Adrenal gland (tissue), 12 donors: ENCODE measurements around the gene RIC3. TPM values are rescaled to one million over a fixed set of nuclear protein-coding genes. Genes with fewer than 3 reads are reported as not detected.

ENCODE experiments used
- DNase-seq, 7 donors: peaks; one replicate each; pipeline ENCODE4 v3.0.0-alpha.2; 2019 to 2020
- H3K27ac ChIP-seq, 5 donors: fragments of 200-600 bp; sonication (generic) in 4 of 5; 1 replicate in 3 of 5; 2 replicates in 2 of 5; pipeline versions ENCODE4 v1.5.1 to v1.8.0; 2016 to 2020; ENCODE audit warnings: mild to moderate bottlenecking in 1 of 5
- H3K27me3 ChIP-seq: fragments of 200-600 bp; 2 replicates; pipeline ENCODE4 v1.8.0; 2021
- H3K36me3 ChIP-seq, 2 donors: fragments of 200-600 bp; replicated peaks in 1 of 2; 1 replicate in 1 of 2; 2 replicates in 1 of 2; pipeline versions ENCODE4 v1.5.1 to v1.8.0; 2018 to 2022
- H3K4me1 ChIP-seq, 2 donors: fragments of 200-600 bp; replicated peaks in 1 of 2; 1 replicate in 1 of 2; 2 replicates in 1 of 2; pipeline versions ENCODE4 v1.5.1 to v1.8.0; 2018 to 2021
- H3K4me3 ChIP-seq, 4 donors: fragments of 200-600 bp; sonication (generic) in 3 of 4; one replicate each; pipeline ENCODE4 v1.5.1; 2016 to 2018
- H3K9me3 ChIP-seq, 3 donors: fragments of 200-600 bp; sonication (generic) in 1 of 3; replicated peaks in 1 of 3; 1 replicate in 2 of 3; 2 replicates in 1 of 3; pipeline versions ENCODE4 v1.5.1 to v1.8.0; 2016 to 2021
- POLR2A ChIP-seq, 2 donors: fragments of 450-650 bp; IDR thresholded peaks; one replicate each; pipeline ENCODE4 v1.6.1; 2017; ENCODE audit warnings: antibody characterized with exemption in 2 of 2, mild to moderate bottlenecking in 2 of 2, moderate library complexity in 1 of 2
- WGBS, 4 donors: extraction: QIAGEN DNeasy Blood & Tissue Kit in 2 of 4; methylation state at CpG; one replicate each; pipeline versions ENCODE4 v1.1.5 to v1.1.7; 2013 to 2017; 5-methylcytosine and 5-hydroxymethylcytosine counted together
- intact Hi-C, 2 donors: fragments of 100-400 bp; cut with DNase I; formaldehyde crosslinking; loops; one replicate each; pipeline versions ENCODE4 v1.14.1 to v1.15.0; 2022 to 2023
- polyA plus RNA-seq, 3 donors: library from polyadenylated mRNA; stranded (reverse); fragments of 200-250 nt in 2 of 3; fragments of 350-450 nt in 1 of 3; fragmentation: Illumina TruSeq in 1 of 3; extraction: RNeasy Lipid Tissue Mini Kit (QIAGEN cat#74804) in 1 of 3; gene quantifications; one replicate each; pipeline ENCODE4 v1.2.3, GENCODE V29; 2013 to 2014
- total RNA-seq, 9 donors: library from RNA; depleted of rRNA in 4 of 9; stranded (reverse); fragments of >200 nt in 4 of 9; fragments of 120-200 nt in 1 of 9; fragmentation: NEBNext Ultra II Directional in 1 of 9; extraction: Animal tissue kit (Norgen Biotek cat#: 25700) in 1 of 9; gene quantifications; one replicate each; pipeline versions ENCODE4 v1.1.0 to v1.2.4, GENCODE V29; 2013 to 2023
- TF ChIP-seq, protein P1 (sequence below), 6 experiments: fragments of 450-650 bp in 4 of 6; fragments of 200-600 bp in 2 of 6; sonication (generic) in 1 of 6; IDR thresholded peaks; 1 replicate in 5 of 6; 2 replicates in 1 of 6; pipeline versions ENCODE4 v1.5.1 to v1.8.0; 2016 to 2021; ENCODE audit warnings: antibody characterized with exemption in 6 of 6, mild to moderate bottlenecking in 2 of 6, moderate library complexity in 1 of 6
- donor health status: healthy with polysubstance abuse.
- donor health status: Bipolar disorder and iron deficiency.
- donor health status: DM: yes; HTN: yes; CAD: no.
- donor health status: DM: no; HTN: no; CAD: no.
- donor health status: DM: no; HTN: no; CAD: no.
- donor health status: DM: yes; HTN: yes; CAD: no.

Gene RIC3
- total and polyA plus RNA-seq, 12 donors = 11.0 to 45.5 (median 29.4) TPM

- 75 to 100% (median 99%) methylated on average over 1 to 3 of the region's 3 CpGs for WGBS, 4 donors
- TF ChIP-seq POLR2A (IDR thresholded peaks at IDR 0.05) = no peak
- TF ChIP-seq, protein P1, sequence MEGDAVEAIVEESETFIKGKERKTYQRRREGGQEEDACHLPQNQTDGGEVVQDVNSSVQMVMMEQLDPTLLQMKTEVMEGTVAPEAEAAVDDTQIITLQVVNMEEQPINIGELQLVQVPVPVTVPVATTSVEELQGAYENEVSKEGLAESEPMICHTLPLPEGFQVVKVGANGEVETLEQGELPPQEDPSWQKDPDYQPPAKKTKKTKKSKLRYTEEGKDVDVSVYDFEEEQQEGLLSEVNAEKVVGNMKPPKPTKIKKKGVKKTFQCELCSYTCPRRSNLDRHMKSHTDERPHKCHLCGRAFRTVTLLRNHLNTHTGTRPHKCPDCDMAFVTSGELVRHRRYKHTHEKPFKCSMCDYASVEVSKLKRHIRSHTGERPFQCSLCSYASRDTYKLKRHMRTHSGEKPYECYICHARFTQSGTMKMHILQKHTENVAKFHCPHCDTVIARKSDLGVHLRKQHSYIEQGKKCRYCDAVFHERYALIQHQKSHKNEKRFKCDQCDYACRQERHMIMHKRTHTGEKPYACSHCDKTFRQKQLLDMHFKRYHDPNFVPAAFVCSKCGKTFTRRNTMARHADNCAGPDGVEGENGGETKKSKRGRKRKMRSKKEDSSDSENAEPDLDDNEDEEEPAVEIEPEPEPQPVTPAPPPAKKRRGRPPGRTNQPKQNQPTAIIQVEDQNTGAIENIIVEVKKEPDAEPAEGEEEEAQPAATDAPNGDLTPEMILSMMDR (IDR thresholded peaks at IDR 0.05) = no peak
- Histone ChIP-seq H3K27ac (no peak overlapping the region), H3K36me3 (no peaks in the 10 kb centered on the region), H3K9me3 (no peaks in the 10 kb centered on the region), H3K4me3 (no peak overlapping the region), H3K27me3 (no peaks in the 10 kb centered on the region), H3K4me1 (peaks cover 22 to 44% of the 10 kb centered on the region in 2 donors)
- DNase-seq = peak in 1 of 7 donors; percentile 11
- intact Hi-C loops = no loop called here
Measured at GRCh38 chr11:8060146-8060719, 108.6 kb downstream of the RIC3 start.

GRCh38 chr11:8059571-8060011 lies 109.2 kb downstream of the RIC3 start:
- no peaks in the 10 kb centered on the region for H3K27me3 ChIP-seq
- intact Hi-C loops = no loop called here
- peaks cover 22 to 44% of the 10 kb centered on the region in 2 donors for H3K4me1 ChIP-seq
- H3K9me3 ChIP-seq = no peaks in the 10 kb centered on the region
- no peak overlapping the region for H3K27ac ChIP-seq
- H3K36me3 ChIP-seq = no peaks in the 10 kb centered on the region
- H3K4me3 ChIP-seq = no peak overlapping the region
- TF ChIP-seq, protein P1 (IDR thresholded peaks at IDR 0.05) = no peak
- TF ChIP-seq POLR2A (IDR thresholded peaks at IDR 0.05) = no peak
- peak in 2 of 7 donors; percentile 18 to 23 for DNase-seq
- WGBS, 4 donors = 55 to 60% (median 58%) methylated on average over 10 of the region's 10 CpGs

DNA sequence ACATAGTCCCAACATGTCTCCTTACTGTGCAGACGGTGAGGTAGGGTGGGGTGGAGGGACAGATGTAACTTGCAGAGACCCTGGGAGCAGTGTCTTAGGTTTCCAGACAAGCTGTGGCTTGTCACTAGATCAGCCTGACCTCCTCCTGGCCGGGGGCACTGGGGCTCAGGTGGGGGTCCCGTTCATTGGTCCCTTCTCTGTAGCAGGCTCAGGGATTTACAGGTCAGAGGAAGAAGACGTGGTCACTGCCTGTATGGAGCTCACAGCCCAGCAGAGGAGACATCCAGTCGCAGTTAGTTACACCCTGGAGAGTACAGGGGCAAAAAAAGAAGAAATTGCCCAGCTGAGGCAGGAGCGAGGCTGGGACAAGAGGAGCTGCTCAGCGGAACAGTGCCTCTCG lies 109.8 kb downstream of the RIC3 start:
- no peaks in the 10 kb centered on the region for H3K36me3 ChIP-seq
- no peak overlapping the region for H3K27ac ChIP-seq
- intact Hi-C loops = no loop called here
- peaks cover 22 to 42% of the 10 kb centered on the region in 2 donors for H3K4me1 ChIP-seq
- TF ChIP-seq POLR2A (IDR thresholded peaks at IDR 0.05) = no peak
- TF ChIP-seq, protein P1 (IDR thresholded peaks at IDR 0.05) = no peak
- H3K27me3 ChIP-seq = no peaks in the 10 kb centered on the region
- 88 to 99% (median 89%) methylated on average over 6 to 8 of the region's 8 CpGs for WGBS, 4 donors
- peak in 2 of 7 donors; percentile 15 to 45 for DNase-seq
- H3K4me3 ChIP-seq = no peak overlapping the region
- no peaks in the 10 kb centered on the region for H3K9me3 ChIP-seq

DNA sequence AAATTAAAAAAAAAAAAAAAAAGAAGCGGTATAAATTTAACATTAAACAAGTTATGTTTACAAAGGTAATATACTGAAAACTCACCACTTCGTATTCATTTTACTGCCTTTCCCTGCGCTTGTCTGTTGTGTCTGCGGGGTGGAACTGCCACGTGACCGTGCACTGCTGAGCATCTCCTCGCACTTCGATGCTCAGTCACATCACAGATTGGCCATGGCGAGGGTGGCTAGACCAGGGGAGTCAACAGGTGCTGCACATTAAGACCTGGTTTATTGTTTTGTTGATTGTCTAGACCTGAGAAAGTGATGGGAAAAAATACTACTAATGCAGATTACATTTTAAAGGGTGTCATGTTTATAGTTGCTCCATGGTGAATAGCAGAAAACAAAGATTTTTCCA lies 110.6 kb downstream of the RIC3 start:
- 95 to 98% (median 97%) methylated on average over 9 of the region's 9 CpGs for WGBS, 4 donors
- H3K27ac ChIP-seq = no peak overlapping the region

More for the DNA sequence above, 110.6 kb downstream of the RIC3 start:
- no peaks in the 10 kb centered on the region for H3K27me3 ChIP-seq
- DNase-seq = peak in 1 of 7 donors; percentile 9
- TF ChIP-seq, protein P1 (IDR thresholded peaks at IDR 0.05) = no peak
- no peak for TF ChIP-seq POLR2A (IDR thresholded peaks at IDR 0.05)
- intact Hi-C loops = no loop called here
- no peaks in the 10 kb centered on the region for H3K36me3 ChIP-seq
- H3K4me3 ChIP-seq = no peak overlapping the region
- peaks cover 15 to 34% of the 10 kb centered on the region in 2 donors for H3K4me1 ChIP-seq
- H3K9me3 ChIP-seq = no peaks in the 10 kb centered on the region
